ENCODE data around the gene PHF23. TPM values are rescaled to one million over a fixed set of nuclear protein-coding genes. Genes with fewer than 3 reads are reported as not detected.
A peak's percentile ranks its signal among the peaks of the same experiment; 100 is the strongest.

PHF23 gene
- 10 to 100 TPM in 3 of 4 donors, 1 to 10 TPM in 1; 9.7 to 68.1 (median 29.7) TPM for total RNA-seq

- Histone ChIP-seq H3K27me3 (no peaks in the 10 kb centered on the region), H3K4me1 (peaks cover 9 to 14% of the 10 kb centered on the region in 2 donors), H3K9me3 (no peaks in the 10 kb centered on the region), H3K36me3 (no peaks in the 10 kb centered on the region), H3K4me3 (peak within 1 kb of the TSS; percentile 86 to 100), H3K27ac (peak within 1 kb of the TSS; percentile 96 to 99)
- peak; percentile 36 to 80 for TF ChIP-seq POLR2A (IDR thresholded peaks at IDR 0.05)
- TF ChIP-seq, protein P1, sequence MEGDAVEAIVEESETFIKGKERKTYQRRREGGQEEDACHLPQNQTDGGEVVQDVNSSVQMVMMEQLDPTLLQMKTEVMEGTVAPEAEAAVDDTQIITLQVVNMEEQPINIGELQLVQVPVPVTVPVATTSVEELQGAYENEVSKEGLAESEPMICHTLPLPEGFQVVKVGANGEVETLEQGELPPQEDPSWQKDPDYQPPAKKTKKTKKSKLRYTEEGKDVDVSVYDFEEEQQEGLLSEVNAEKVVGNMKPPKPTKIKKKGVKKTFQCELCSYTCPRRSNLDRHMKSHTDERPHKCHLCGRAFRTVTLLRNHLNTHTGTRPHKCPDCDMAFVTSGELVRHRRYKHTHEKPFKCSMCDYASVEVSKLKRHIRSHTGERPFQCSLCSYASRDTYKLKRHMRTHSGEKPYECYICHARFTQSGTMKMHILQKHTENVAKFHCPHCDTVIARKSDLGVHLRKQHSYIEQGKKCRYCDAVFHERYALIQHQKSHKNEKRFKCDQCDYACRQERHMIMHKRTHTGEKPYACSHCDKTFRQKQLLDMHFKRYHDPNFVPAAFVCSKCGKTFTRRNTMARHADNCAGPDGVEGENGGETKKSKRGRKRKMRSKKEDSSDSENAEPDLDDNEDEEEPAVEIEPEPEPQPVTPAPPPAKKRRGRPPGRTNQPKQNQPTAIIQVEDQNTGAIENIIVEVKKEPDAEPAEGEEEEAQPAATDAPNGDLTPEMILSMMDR (IDR thresholded peaks at IDR 0.05) = peak in 1 of 4 experiments; percentile 35
- DNase-seq = peak; percentile 99
- intact Hi-C loops (cut with DNase I; ENCODE audit: low total_unique reads) = no loop called here
Observed at GRCh38 chr17:7239091-7240027, at the start of gene PHF23. PHF23 (minus strand) TSS chr17:7239457; CDS start chr17:7239279, 178 bp downstream.

- Histone ChIP-seq H3K4me3 (no peak overlapping the region), H3K27ac (no peak overlapping the region), H3K36me3 (no peaks in the 10 kb centered on the region), H3K4me1 (peaks cover 0 to 11% of the 10 kb centered on the region in 2 donors), H3K27me3 (no peaks in the 10 kb centered on the region), H3K9me3 (no peaks in the 10 kb centered on the region)
- no peak for DNase-seq
- TF ChIP-seq, protein P1 (IDR thresholded peaks at IDR 0.05) = no peak
- no peak for TF ChIP-seq POLR2A (IDR thresholded peaks at IDR 0.05)
- intact Hi-C loops (cut with DNase I; ENCODE audit: low total_unique reads) = no loop called here
Observed at GRCh38 chr17:7285679-7286078, 46.4 kb upstream of the PHF23 start.

DNA sequence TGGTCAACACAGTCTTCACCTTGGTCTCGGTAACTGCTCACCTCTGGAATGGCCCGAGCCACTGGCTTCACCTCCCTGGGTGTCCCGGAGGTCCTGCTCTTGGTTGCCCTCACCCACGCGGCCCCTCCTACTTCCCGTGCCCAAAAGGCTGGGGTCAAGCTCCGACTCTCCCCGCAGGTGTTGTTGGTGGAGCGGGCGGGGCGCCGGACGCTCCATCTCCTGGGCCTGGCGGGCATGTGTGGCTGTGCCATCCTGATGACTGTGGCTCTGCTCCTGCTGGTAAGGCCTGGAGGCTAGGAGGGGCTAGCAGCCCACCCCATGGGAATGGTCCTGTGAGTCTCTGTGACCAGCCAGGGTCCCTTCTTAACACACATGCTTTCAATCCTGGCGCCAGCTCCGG, 45.7 kb upstream of the PHF23 start:
- intact Hi-C loops (cut with DNase I; ENCODE audit: low total_unique reads) = no loop called here
- no peaks in the 10 kb centered on the region for H3K36me3 ChIP-seq
- peaks cover 0 to 16% of the 10 kb centered on the region in 2 donors for H3K4me1 ChIP-seq
- no peak for DNase-seq
- no peaks in the 10 kb centered on the region for H3K27me3 ChIP-seq
- H3K9me3 ChIP-seq = no peaks in the 10 kb centered on the region
- H3K4me3 ChIP-seq = no peak overlapping the region
- H3K27ac ChIP-seq = no peak overlapping the region
- TF ChIP-seq, protein P1 (IDR thresholded peaks at IDR 0.05) = no peak
- TF ChIP-seq POLR2A (IDR thresholded peaks at IDR 0.05) = no peak

- TF ChIP-seq POLR2A (IDR thresholded peaks at IDR 0.05) = no peak
- TF ChIP-seq, protein P1 (IDR thresholded peaks at IDR 0.05) = no peak
- no peaks in the 10 kb centered on the region for H3K9me3 ChIP-seq
- no peaks in the 10 kb centered on the region for H3K27me3 ChIP-seq
- H3K4me1 ChIP-seq = peaks cover 0 to 16% of the 10 kb centered on the region in 2 donors
- intact Hi-C loops (cut with DNase I; ENCODE audit: low total_unique reads) = no loop called here
- no peak overlapping the region for H3K27ac ChIP-seq
- H3K36me3 ChIP-seq = no peaks in the 10 kb centered on the region
- H3K4me3 ChIP-seq = no peak overlapping the region
- no peak for DNase-seq
Observed at GRCh38 chr17:7283471-7284216, 44.4 kb upstream of the PHF23 start.
